ENCODE data around the gene EFCAB11.
A peak's percentile ranks its signal among the peaks of the same experiment; 100 is the strongest.

EFCAB11 gene

DNA sequence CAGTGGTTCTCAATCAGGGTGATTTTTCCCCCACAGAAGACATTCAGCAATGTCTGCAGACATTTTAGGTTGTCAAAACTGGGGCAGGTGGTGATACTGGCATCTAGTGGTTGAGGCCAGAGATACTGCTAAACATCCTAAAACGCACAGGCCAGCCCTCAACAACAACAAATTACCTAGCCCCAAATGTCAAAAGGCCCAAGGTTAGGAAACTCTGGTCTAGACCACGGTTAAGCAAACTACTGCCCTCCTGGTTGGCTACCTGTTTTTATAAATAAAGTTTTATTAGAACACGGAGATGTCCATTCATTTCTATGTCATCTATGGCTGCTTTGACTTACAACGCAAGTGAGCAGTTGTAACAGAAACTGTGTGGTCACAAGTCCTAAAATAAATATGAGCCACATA, 186.7 kb downstream of the EFCAB11 start:
- DNase-seq (ENCODE audit: low spot score), result peak; percentile 11

DNA sequence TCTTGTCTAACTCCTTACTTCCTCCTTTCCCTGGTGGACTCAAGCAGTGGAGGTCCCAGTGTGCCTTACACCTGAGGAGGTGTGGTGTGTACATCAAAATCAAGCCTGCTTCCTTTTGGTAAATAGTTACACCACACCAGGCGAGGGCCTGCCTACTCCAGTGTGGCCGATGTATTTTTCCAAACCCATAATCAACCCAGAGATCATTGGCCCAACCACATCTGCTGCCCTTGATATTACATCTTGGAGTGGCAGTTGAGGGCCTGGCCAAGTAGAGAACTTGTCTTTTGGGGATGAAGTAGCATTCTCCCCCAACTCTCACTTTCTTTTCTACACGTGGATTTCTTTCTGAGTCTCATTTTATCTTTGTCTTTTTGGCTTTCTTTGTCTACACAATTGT, 187.4 kb downstream of the EFCAB11 start:
- no peak for DNase-seq (ENCODE audit: low spot score)

GRCh38 chr14:89765346-89765745, 189.2 kb downstream of the EFCAB11 start:
- DNase-seq (ENCODE audit: low spot score), result no peak

DNA sequence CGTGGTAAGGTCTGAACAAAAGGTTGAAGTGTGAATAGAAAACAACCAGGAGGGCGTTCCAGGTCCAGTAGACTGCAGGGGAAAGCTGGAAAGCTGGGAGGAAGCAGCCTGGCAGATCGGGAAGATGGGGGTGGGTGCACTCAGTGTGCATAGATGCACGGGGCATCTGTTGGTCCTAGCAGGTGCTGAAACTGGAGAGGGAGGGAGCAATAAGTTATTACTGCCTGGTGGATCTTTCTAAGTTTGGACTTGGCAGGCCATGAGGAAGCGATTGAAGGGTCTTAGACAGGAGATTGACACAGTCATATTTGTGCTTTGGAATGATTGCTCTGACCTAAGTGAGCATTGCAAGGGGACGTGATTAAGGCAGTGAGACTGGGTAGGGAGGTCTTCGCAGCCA, 194.4 kb downstream of the EFCAB11 start:
- no peak for DNase-seq (ENCODE audit: low spot score)

- no peak for DNase-seq (ENCODE audit: low spot score)
Observed at GRCh38 chr14:89757313-89757939, 197.1 kb downstream of the EFCAB11 start.

DNA sequence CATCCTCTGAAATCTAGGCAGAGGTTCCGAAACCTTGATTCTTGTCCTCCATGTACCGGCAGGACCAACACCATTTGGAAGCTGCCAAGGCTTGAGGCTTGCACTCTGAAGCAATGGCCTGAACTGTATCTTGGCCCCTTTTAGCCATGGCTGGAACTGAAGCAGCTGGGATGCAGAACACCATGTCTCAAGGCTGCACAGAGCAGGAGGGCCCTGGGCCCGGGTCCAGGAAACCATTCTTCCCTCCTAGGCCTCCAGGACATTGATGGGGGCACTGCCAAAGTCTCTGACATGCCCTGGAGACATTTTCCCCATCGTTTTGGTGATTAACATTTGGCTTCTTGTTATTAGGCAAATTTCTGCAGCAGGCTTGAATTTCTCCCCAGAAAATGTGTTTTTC, 198.7 kb downstream of the EFCAB11 start:
- DNase-seq (ENCODE audit: low spot score), result no peak

DNA sequence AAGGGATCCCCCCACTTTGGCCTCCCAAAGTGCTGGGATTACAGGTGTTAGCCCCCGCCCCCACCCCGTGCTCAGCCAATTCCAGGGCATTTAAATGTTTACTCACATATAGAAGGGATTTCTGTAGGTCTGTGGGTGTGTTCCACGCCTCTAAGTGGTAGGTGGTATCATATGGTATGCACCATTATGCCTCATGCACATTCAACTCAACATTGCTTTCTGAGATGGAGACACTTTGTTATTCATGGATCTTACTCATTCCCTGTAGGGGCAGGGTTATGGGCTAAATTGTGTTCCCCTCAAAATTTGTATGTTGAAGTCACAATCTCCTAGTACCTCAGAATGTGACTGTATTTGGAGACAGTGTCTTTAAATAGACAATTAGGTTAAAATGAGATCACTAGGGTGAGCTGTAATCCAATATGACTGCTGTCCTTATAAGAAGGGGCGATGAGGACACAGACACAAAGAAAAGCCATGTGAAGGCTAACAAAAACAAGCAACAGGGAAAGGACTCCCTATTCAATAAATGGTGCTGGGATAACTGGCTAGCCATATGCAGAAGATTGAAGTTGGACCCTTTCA, 200.6 kb downstream of the EFCAB11 start:
- no peak for DNase-seq (ENCODE audit: low spot score)

DNA sequence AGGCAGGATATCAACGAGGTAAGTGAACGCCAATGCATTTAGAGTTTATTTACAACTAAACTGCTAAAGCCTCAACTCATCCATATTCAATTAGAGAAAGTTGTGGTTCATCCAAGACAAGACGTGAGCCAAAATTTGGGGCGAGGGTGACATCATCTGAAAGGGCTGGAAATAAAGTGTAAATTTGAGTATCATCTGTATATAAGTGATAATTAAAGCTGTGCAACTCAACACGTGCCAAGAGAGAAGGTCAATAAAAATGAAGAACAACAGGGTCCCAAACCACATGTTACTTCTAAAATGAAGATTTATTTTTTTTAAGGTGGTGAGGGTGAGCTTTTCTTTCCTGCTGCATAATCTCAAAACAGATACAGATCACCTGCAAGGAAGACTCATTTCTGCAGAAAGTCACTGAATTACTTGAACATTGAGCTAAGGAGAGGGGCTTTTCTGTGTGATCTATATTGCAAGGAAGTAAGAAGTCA, 203.6 kb downstream of the EFCAB11 start:
- DNase-seq (ENCODE audit: low spot score), result no peak

DNA sequence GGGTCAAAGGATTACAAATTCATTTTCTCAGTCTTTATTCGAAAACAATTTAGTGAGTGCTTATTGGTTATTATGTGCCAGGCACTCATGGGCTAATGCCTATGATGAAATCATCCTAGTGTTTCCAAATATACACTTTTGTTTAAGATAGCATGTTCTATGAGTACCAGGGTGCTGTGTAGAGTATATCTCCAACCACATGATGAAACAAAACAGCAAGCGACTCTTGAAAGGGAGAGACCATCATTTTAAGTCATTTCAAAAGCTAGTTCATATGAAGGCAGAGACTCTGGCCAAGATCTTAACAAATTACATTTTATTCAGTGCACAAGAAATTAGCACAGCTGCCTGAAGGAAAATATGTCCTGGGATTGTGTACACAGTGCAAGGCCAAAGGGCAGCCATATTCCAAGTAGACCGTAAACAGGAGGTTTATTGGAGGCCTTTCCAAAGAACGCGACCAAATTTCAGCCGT, 204.2 kb downstream of the EFCAB11 start:
- no peak for DNase-seq (ENCODE audit: low spot score)

- DNase-seq (ENCODE audit: low spot score), result no peak
Observed at GRCh38 chr14:89748004-89748403, 206.5 kb downstream of the EFCAB11 start.

GRCh38 chr14:89747126-89747525, 207.4 kb downstream of the EFCAB11 start:
- DNase-seq (ENCODE audit: low spot score), result no peak

- DNase-seq (ENCODE audit: low spot score), result no peak
Observed at GRCh38 chr14:89746654-89747053, 207.9 kb downstream of the EFCAB11 start.

- DNase-seq (ENCODE audit: low spot score), result no peak
Observed at GRCh38 chr14:89746135-89746534, 208.4 kb downstream of the EFCAB11 start.
